ENCODE results near the gene C5.

C5 gene

GRCh38 chr9:120938851-120939250 is 111.2 kb downstream of the C5 start:
- no peak for DNase-seq

DNA sequence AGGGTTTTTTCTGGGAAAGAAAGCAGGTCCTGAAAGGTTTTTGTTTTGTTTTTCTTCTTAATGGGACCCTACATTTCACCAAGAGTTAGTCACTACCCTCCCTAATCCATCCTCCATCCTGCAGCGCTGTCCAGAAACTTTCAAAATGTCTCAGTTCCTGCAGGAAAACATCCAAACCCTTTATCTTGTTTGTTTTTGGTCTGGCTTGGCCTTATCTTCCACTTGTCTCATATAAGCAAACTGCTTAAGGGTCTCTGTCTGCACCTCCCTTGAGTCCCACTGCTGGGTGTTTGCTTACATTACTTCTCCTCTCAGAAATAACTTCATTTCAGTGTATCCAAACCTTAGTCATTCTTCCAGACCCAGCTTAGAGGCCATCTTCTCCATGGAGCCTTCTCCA is 112.5 kb downstream of the C5 start:
- DNase-seq: no peak

DNA sequence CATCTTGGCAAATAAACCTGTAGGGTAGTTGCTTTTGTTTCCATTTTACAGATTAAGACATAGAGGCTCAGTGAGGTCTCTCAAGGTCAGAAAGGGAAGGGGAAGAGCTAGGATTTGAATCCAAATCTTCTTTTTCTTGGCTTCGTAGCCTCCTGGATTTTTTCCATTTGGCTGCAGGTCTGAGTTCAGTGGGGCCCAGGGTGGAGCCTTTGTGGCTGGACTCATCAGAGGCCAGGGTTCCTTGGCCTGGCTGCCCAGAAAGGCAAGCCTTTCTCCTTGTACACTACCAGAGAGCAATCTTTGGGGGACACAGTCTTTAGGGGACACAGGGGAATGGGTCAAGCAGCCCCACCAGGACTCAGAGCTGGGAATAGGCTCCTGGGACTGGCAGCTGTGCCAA is 112.9 kb downstream of the C5 start:
- no peak for DNase-seq

GRCh38 chr9:120936764-120937122 is 113.3 kb downstream of the C5 start:
- no peak for DNase-seq

GRCh38 chr9:120936011-120936763 is 113.9 kb downstream of the C5 start:
- peak; percentile 94 for DNase-seq

DNA sequence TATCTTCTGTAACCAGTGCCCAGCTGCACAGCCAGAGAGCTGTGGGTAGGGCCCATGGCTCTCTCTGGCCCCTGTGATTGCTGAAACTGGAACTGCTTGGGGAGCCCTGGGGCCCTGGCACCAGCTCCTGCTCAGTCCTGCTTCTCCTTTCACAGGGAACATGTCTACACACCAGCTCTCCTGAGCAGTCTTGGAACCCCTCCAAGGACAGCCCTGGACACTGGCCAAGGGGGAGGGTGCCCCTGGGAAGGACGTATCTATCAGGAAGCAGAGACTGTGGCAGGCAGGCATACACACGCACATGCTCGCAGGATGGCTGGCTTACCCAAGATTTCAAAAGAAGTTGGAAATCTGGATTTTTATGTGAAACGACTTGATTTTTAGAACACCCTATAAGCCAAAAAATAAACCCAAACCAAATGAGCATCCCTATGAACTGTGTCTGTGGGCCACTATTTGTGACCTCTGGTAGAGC is 114.7 kb downstream of the C5 start:
- DNase-seq: peak; percentile 36

GRCh38 chr9:120934281-120934680 is 115.8 kb downstream of the C5 start:
- no peak for DNase-seq

DNA sequence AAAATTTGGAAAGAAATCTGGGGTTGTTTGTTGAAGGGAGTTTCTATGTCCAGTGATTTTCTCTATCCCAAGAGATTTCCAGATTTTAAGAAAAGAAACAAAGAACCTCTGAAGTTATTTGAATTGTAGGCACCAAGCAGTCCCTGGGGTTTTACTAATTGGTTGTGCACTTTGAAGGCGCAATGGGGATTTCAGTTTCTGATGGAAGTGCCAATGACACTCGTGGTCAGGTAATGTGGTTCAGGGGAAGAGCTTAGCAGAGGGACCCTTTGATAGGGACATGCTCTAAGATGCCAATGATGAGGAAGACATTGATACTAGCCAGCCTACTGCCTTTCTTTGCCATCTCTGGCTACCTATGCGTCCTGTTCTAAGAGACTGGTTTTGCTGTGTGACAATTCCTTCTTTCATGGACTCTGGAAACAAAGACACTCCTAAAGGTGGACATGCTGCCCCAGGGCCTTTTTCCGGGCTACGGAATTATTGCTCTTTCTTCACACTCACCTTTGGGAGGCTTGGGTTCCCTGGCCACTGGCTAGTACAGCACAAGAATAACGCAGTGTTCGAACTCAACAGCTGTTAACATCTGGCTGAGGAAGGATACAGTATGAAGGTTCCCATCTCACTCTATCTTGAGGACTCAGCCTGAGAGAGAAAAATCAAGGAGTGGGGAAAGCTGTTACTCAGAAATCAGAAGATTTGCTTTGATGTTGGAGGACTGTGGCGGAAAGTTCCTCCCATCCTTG is 116.6 kb downstream of the C5 start:
- DNase-seq: no peak

DNA sequence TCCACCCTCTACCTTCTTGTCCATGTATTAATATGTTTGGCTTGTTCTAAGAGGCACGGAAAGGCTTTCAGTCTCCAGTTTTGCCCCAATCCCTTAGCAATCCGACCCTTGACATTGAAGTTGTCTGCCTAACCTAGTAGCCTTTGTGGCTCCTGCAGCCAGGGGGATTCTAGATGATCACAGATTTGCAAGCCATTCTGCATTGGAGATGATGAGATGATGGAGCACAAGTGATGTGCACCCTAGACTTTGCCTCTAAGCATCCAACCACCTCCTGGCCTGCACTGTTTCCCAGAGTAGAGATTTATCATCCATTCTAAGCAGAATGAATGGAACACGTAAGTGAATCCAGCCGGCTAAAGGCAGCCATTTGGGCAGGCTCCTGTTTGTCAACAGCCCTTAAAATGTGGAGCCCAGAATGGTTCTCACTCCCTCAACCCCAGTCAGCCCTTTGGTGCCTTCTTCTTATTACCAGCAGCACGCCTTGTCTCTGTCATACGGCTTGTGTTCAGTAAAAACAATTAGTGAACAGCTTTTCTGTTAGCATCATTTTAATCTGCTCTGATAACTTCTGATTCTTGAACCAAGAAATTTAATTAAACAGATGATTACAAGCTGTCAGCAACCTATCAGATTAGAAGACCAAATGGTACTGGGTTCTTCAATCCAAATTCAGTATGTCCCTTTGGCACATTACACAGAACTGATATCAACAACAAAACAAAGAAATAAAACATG is 117.8 kb downstream of the C5 start:
- DNase-seq: no peak

DNA sequence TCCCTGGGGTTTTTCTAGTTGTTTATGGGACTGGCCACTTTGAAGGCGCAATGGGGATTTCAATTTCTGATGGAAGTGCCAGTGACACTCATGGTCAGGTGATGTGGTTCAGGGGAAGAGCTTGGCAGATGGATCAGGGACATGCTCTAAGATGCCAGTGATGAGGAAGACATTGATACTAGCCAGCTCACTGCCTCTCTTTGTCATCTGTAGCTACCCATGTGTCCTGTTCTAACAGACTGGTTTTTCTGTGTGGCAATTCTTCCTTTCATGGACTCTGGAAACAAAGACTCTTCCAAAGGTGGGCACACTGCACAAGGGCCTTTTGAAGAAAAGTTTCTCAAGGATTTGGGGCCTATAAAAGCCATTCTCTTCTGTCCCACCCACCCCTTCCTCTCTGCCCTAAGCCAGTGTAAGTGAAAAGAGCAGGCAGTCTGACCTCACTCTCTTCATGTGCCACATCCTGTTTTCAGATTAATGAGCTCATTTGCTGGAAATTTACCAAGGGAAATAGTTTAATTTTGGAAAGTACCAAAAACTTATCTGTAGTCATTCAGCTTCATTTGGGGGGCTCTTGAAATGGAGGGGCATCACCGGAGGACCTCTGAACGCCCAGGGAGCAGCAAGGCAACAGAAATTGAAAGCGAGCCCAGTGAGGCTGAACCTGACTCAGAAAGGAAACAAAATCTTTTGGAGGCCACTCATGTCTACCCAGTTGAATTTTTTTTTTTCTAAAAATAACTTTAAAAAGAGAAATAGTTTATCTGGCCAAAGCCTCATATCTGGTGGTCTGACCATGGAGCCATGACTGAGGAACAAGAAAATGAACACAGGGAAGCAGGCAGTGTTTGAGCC is 118.6 kb downstream of the C5 start:
- peak; percentile 66 for DNase-seq

GRCh38 chr9:120929229-120929791 is 120.8 kb downstream of the C5 start:
- no peak for DNase-seq

GRCh38 chr9:120928483-120929228 is 121.4 kb downstream of the C5 start:
- DNase-seq: peak; percentile 86

DNA sequence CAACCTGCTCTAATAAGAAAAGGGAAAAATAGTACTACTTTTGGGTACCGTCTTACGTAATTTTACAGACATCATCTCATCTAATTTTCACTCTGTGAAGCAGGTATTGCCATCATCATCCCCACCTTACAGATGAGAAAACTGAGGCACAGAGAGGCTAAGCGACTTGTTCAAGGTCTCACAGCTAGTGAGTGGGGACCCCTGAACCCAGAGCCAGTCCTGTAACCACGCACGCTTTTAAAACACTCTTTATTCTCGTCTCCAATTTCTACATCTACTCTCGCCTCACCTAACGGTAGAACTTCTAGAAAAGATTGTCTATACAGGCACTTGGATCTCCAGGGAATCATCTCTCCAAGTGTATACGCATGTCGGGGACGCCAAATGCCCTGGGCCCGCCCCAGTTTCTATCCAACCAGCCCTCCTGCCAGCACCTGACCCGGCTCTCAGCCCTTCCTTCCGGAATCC is 122.0 kb downstream of the C5 start:
- no peak for DNase-seq

GRCh38 chr9:120927269-120928014 is 122.6 kb downstream of the C5 start:
- DNase-seq: peak; percentile 26

- peak; percentile 44 for DNase-seq
Observed at GRCh38 chr9:120926397-120926928, 123.6 kb downstream of the C5 start, which contains the start of gene TRAF1. Gene TRAF1, minus strand, starts transcription at chr9:120926796. Its CDS starts 721 bp downstream, at chr9:120926075.

DNA sequence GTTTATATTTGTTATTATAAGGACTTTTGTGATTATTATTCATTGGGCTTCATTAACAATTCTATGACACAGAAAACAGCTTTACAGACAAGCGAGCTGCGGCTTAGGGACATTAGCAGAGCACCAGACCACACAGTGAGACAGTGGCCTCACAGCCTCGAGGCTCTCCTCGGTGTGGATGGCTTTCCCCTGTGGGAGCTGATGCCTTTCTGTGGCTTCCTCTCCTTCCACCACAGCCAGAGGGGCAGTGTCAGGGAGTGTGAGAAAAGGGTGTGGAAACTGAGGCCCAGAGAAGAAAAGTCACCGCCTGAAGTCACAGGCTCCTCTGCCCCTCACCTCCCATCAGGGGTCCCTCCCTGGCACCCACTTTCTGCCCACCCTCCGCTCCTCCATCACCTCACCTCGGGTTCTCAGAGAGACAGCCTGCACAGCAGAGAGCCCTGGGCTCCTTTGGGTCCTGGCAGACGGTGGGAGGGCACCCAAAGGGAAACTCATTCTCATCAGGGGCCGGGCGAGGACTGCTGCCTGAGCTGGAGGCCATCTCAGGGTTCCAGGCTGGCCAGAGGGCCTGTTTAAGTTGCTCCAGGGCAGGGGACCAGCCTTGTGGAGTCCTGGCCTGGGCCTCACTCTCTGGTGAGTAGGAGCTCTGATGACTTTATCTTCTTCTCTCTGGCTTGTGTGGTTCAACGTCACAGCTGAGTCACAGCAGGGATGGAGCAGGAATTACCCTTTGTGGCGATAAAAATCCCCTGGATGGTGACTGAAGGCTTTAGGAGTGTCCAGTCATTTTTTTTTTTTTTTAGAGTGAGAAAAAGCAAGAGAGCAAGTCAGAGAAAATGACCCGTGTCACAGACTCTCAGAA is 124.3 kb downstream of the C5 start:
- DNase-seq: peak; percentile 76

GRCh38 chr9:120924698-120925534 is 125.2 kb downstream of the C5 start:
- peak; percentile 39 for DNase-seq

- DNase-seq: no peak
Observed at GRCh38 chr9:120923620-120924328, 126.3 kb downstream of the C5 start.

Data from CD4-positive, alpha-beta T cell treated with Interleukin-6 for 4 hours (primary cell).